ENCODE measurements around the gene RGS6. TPM values are rescaled to one million over a fixed set of nuclear protein-coding genes. Genes with fewer than 3 reads are reported as not detected.
A peak's percentile ranks its signal among the peaks of the same experiment; 100 is the strongest.

The RGS6 gene
- total and polyA plus RNA-seq, 2 experiments from 2014 or later, result 0.86 to 0.95 TPM

GRCh38 chr14:72104011-72104613 lies 171.9 kb downstream of the RGS6 start:
- no peaks in the 10 kb centered on the region for H3K27me3 ChIP-seq
- H3K36me3 ChIP-seq, result no peaks in the 10 kb centered on the region
- TF ChIP-seq, protein P1, sequence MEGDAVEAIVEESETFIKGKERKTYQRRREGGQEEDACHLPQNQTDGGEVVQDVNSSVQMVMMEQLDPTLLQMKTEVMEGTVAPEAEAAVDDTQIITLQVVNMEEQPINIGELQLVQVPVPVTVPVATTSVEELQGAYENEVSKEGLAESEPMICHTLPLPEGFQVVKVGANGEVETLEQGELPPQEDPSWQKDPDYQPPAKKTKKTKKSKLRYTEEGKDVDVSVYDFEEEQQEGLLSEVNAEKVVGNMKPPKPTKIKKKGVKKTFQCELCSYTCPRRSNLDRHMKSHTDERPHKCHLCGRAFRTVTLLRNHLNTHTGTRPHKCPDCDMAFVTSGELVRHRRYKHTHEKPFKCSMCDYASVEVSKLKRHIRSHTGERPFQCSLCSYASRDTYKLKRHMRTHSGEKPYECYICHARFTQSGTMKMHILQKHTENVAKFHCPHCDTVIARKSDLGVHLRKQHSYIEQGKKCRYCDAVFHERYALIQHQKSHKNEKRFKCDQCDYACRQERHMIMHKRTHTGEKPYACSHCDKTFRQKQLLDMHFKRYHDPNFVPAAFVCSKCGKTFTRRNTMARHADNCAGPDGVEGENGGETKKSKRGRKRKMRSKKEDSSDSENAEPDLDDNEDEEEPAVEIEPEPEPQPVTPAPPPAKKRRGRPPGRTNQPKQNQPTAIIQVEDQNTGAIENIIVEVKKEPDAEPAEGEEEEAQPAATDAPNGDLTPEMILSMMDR (IDR thresholded peaks at IDR 0.05; ENCODE audit: low read depth, low read length), result no peak
- peak in 1 of 2 donors; percentile 31 for DNase-seq (ENCODE audit: low read depth in 1 of 2, low spot score in 1 of 2)
- H3K9me3 ChIP-seq (ENCODE audit: low read depth), result no peaks in the 10 kb centered on the region
- H3K4me1 ChIP-seq (ENCODE audit: low read depth), result no peaks in the 10 kb centered on the region
- H3K4me3 ChIP-seq, result no peak overlapping the region
- no peak overlapping the region for H3K27ac ChIP-seq

- Histone ChIP-seq H3K9me3 (ENCODE audit: low read depth) (no peaks in the 10 kb centered on the region), H3K36me3 (no peaks in the 10 kb centered on the region), H3K27me3 (no peaks in the 10 kb centered on the region), H3K4me1 (ENCODE audit: low read depth) (no peaks in the 10 kb centered on the region), H3K27ac (no peak overlapping the region), H3K4me3 (no peak overlapping the region)
- TF ChIP-seq, protein P1 (IDR thresholded peaks at IDR 0.05; ENCODE audit: low read depth, low read length), result no peak
- no peak for DNase-seq (ENCODE audit: low read depth in 1 of 2, low spot score in 1 of 2)
These were observed 179.7 kb downstream of the RGS6 start for GRCh38 chr14:72111911-72112310.

DNA sequence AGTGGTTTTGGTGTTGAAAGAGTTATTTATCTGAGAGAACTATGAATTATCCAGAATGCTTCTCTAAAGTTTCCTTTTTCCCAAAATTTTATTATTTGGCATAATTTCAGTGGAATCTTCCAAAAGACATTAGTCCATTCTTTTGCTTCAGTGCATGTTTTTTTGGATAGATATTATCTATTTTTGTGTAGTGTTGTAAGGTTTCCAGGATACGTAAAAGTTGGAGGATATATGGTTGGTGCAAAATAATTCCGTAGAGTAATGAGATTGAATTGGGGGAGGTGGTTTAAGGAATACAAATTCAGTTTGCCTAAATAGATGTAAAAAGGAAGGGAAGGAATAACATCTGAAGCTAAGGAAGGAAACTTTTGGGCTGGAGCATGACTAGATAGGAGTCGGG lies 186.6 kb downstream of the RGS6 start:
- no peaks in the 10 kb centered on the region for H3K27me3 ChIP-seq
- TF ChIP-seq, protein P1 (IDR thresholded peaks at IDR 0.05; ENCODE audit: low read depth, low read length), result no peak
- DNase-seq (ENCODE audit: low read depth in 1 of 2, low spot score in 1 of 2), result no peak
- no peaks in the 10 kb centered on the region for H3K4me1 ChIP-seq (ENCODE audit: low read depth)
- H3K4me3 ChIP-seq, result no peak overlapping the region
- H3K36me3 ChIP-seq, result no peaks in the 10 kb centered on the region
- H3K27ac ChIP-seq, result no peak overlapping the region
- H3K9me3 ChIP-seq (ENCODE audit: low read depth), result no peaks in the 10 kb centered on the region

DNA sequence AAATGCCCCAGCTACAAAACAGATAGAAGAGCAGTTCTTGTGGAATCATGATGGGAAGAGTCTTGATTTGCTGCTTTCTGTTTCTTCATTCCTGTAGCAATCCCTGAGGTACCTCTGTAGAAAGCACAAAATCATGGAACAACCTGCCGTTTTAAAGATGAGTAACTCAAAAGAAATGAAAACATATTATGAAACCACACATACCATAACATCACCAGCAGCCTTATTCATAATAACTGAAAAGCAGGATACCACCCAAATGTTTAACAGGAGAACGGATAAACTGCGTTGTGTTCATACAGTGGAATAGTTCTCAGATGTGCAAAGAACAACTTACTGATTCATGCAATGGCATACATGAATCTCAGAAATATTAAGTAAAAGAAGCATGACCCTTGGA lies 188.1 kb downstream of the RGS6 start:
- no peak overlapping the region for H3K27ac ChIP-seq
- H3K36me3 ChIP-seq, result no peaks in the 10 kb centered on the region
- no peak for DNase-seq (ENCODE audit: low read depth in 1 of 2, low spot score in 1 of 2)
- no peak overlapping the region for H3K4me3 ChIP-seq
- H3K9me3 ChIP-seq (ENCODE audit: low read depth), result no peaks in the 10 kb centered on the region
- TF ChIP-seq, protein P1 (IDR thresholded peaks at IDR 0.05; ENCODE audit: low read depth, low read length), result no peak
- no peaks in the 10 kb centered on the region for H3K4me1 ChIP-seq (ENCODE audit: low read depth)
- H3K27me3 ChIP-seq, result no peaks in the 10 kb centered on the region

DNA sequence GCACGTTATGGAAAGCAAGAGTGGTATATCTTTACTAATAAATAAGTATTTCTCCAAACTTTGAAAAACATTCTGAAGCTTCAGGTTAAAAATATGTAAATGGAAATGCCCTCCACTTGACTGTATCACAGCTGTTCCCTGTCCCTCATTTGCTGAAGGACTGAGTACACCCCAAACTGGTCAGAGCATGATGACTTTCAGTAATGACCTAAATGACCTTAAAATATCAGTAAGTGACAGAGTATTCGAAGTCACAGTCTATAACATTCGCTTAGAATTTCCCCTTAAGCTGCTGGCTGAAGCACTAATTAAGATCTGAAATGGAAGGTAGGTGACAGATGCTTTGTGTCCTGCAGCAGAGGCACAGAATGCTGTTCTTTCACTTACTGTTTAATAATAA lies 191.5 kb downstream of the RGS6 start:
- Histone ChIP-seq H3K4me3 (no peak overlapping the region), H3K9me3 (ENCODE audit: low read depth) (no peaks in the 10 kb centered on the region), H3K4me1 (ENCODE audit: low read depth) (no peaks in the 10 kb centered on the region), H3K36me3 (no peaks in the 10 kb centered on the region), H3K27me3 (no peaks in the 10 kb centered on the region), H3K27ac (no peak overlapping the region)
- DNase-seq (ENCODE audit: low read depth in 1 of 2, low spot score in 1 of 2), result no peak
- TF ChIP-seq, protein P1 (IDR thresholded peaks at IDR 0.05; ENCODE audit: low read depth, low read length), result no peak

Data from cardiac muscle cell (in vitro differentiated cells and primary cell).